GM19023 (cell line): ENCODE measurements around the gene TSSK6.

Experiments used
- ATAC-seq: cut with Tn5 transposase; IDR thresholded peaks from one replicate; pipeline ENCODE4 v1.9.1; 2021; ENCODE audit warnings: mild to moderate bottlenecking, moderate library complexity; ENCODE audit not compliant: unreplicated experiment

TSSK6 gene

GRCh38 chr19:19545707-19546106, 30.4 kb upstream of the TSSK6 start:
- no peak for ATAC-seq

- ATAC-seq, result no peak
Observed at GRCh38 chr19:19544954-19545591, 29.7 kb upstream of the TSSK6 start.

DNA sequence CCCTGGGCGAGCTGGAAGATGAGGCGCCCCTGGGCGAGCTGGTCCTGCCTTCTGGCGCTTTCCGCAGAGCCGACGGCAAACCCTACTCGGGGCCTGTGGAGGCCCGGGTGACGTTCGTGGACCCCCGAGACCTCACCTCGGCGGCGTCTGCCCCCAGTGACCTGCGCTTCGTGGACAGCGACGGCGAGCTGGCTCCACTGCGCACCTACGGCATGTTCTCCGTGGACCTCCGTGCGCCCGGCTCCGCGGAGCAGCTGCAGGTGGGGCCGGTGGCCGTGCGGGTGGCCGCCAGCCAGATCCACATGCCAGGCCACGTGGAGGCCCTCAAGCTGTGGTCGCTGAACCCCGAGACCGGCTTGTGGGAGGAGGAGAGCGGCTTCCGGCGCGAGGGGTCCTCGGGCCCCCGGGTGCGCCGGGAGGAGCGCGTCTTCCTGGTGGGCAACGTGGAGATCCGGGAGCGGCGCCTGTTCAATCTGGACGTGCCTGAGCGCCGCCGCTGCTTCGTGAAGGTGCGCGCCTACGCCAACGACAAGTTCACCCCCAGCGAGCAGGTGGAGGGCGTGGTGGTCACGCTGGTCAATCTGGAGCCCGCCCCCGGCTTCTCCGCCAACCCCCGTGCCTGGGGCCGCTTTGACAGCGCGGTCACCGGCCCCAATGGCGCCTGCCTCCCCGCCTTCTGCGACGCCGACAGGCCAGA, 29.1 kb upstream of the TSSK6 start:
- ATAC-seq, result no peak

DNA sequence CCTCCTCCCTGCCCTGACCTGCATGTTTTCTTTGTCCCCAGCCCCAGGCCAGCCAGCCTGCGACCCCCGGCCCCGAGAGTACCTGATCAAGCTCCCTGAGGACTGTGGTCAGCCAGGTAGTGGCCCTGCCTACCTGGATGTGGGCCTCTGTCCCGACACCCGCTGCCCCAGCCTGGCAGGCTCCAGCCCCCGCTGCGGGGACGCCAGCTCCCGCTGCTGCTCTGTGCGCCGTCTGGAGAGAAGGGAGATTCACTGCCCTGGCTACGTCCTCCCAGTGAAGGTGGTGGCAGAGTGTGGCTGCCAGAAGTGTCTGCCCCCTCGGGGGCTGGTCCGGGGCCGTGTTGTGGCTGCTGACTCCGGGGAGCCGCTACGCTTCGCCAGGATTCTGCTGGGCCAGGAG, 28.3 kb upstream of the TSSK6 start:
- no peak for ATAC-seq

- no peak for ATAC-seq
Observed at GRCh38 chr19:19543101-19543500, 27.8 kb upstream of the TSSK6 start.

- ATAC-seq, result no peak
Observed at GRCh38 chr19:19542507-19542906, 27.2 kb upstream of the TSSK6 start.

GRCh38 chr19:19541616-19542015, 26.3 kb upstream of the TSSK6 start:
- ATAC-seq, result no peak

GRCh38 chr19:19540715-19541515, 25.6 kb upstream of the TSSK6 start:
- ATAC-seq, result peak; percentile 51

DNA sequence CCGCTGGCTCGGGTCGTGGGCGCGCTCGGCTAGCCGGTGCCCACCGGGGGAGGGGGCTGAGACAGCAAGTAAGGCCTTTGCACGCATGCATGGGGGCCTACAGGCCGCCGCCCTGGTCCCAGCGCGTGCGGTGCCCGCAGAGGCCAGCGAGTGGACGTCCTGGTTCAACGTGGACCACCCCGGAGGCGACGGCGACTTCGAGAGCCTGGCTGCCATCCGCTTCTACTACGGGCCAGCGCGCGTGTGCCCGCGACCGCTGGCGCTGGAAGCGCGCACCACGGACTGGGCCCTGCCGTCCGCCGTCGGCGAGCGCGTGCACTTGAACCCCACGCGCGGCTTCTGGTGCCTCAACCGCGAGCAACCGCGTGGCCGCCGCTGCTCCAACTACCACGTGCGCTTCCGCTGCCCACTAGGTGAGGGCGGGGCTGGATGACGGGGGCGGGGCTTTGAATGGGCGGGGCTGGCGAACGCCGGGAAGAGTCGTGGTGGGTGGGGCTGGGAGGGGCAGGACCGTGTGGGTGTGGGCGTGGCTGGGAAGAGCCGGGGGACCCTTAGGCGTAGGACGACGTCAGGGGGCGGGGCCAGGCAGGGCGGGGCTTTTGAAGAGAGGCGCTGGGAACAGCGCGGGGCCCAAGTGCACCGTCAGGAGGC, 24.8 kb upstream of the TSSK6 start:
- no peak for ATAC-seq

- ATAC-seq, result no peak
Observed at GRCh38 chr19:19539698-19540063, 24.3 kb upstream of the TSSK6 start.

DNA sequence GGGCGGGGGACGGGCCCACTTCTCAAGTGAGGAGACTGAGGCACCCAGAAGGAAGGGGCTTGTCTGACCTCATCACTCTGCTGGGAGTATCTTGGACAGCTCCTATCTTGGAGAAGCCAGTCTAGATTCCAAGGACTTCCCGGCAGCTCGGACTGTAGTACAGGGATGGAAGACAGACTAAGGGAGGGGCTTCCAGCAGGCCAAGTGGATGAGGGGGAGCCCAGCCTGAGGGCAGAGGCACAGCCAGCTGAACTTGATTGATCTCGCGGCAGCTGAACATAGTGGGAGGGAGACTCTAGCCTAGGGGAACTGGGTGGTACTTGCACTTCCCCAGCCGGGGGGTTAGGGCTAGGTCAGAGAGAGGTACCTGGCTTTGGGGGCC, 23.4 kb upstream of the TSSK6 start:
- no peak for ATAC-seq

- no peak for ATAC-seq
Observed at GRCh38 chr19:19538061-19538784, 22.9 kb upstream of the TSSK6 start, which contains the start of gene CILP2. CILP2 (plus strand) TSS chr19:19538265; CDS start chr19:19538350, 85 bp downstream.

- ATAC-seq, result no peak
Observed at GRCh38 chr19:19537075-19538048, 22.0 kb upstream of the TSSK6 start.

DNA sequence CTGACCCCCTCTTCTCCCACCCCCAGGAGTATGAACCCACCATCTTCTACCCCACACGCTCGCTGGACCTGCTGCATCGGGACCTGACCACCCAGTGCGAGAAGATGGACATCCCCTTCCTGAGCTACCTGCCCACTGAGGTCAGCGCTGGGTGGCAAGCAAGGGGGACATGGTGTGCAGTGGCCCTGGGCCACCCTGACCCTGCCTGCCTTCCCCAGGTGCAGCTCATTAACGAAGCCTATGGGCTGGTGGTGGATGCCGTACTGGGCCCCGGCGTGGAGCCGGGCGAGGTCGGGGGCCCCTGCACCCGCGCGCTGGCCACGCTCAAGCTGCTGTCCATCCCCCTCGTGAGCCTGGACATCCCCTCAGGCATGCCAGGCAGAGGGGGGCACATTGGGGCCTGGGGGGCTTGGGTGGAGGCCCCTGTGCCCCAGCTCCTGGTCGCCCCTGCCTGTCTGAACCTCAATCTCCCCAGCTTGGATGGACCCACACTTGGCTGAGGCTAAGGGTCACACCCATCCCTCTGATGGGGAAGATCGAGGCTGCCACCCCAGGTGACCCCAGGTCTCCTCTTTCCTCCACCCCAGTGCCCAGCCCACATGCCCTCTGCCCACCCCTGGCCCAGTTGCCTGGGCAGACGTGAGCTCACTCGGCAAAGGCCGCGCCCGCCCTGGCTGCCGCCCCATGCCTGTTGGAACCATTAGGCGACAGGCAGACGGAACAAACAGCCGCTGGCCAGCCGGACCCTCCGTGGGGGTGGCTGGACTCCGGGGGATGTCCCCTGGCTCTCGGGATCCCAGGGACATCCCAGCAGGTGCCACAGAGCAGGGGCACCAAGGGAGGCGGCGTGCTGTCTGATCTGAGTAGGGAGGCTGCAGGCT, 20.2 kb upstream of the TSSK6 start:
- no peak for ATAC-seq

DNA sequence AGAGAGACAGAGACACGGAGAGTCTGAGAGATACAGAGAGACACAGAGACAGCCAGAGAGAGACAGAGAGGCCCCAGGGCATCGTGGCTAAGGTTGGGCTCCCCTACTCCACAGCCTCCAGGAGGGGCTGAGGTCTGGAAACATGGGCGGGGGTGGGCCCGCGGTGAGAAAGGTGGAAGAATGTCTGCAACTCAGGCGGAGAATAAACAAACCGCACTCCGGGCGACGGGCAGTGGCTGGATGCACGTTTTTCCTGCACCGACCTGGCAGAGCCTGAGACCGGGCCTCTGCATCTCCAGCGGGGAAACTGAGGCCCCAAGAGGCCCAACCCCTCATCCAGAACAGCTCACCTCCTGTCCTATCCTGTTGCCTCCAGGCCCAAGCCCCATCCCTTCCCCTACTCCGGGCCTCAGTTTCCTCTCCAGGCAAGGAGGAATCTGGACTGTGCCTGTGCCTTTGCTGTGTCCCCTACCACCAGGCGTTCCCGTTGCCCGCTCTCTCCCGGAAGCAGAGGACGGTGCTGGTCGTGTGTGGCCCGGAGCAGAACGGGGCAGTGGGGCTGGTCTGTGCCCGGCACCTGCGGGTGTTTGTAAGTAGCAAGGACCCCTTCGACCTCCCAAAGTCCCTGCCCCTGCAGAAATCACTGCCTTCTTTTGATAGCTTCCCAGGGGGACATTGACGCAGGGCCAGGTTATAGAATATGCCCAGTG, 19.4 kb upstream of the TSSK6 start:
- no peak for ATAC-seq

GRCh38 chr19:19533841-19534240, 18.5 kb upstream of the TSSK6 start:
- ATAC-seq, result no peak

- no peak for ATAC-seq
Observed at GRCh38 chr19:19532806-19533701, 17.7 kb upstream of the TSSK6 start.
